HG02759 (cell line): ENCODE data around the gene KCNJ16.

Experiments
- ATAC-seq: cut with Tn5 transposase; IDR thresholded peaks from one replicate; pipeline ENCODE4 v1.9.1; 2021; ENCODE audit warnings: mild to moderate bottlenecking, moderate library complexity; ENCODE audit not compliant: unreplicated experiment

KCNJ16 gene

GRCh38 chr17:70067134-70067533 is 7.9 kb upstream of the KCNJ16 start:
- ATAC-seq, result no peak

DNA sequence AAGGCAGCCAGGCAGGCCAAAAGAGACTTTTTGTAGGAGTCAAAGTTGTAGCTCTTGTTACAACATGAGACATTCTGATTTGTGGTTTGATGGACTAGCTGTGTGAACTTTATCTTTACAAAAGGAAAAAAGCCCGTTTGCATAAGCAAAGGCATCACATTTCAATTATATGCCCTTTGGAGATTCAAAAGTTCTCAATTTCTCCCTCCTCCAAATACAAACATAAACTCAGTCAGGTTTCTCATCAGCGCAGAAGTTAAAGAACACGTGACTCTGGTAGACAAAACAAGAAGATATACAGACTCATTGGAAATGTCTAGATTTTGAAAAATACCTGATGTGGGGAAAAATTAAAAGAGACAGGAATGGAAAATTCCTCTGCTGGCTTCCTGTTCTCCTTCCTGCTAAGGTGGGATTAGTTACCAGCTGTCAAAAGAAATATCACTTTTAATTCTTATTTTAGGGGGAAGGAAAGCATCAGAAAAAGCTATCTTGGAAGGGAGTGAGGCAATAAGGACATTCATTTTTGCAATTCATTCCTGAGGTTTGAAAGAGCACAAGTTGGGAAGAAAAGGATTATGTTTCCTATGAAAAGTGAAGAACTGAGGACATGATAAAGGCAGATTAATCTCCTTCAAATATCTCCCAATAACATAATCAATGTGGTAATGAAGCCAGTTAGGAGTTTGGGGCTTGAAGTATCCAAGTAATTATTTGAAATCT is 4.6 kb upstream of the KCNJ16 start:
- no peak for ATAC-seq

DNA sequence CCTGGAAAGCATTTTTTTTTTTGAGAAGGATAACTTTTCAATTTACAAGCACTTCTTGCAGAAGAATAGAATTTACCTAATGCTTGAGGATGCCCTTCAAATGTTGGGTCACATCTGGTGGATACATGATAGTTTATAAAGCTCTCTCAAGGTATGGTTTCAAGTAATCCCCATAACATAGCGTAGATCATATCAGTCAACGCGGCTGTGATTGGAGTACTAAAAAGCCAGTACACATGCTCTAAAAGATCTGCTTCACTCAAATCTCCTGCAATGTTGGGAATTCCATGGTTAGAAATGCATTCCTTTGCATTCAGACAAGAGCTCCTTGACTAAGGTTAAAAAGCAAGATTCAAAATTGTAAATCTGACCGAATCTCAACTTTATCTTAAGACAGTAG is 3.9 kb upstream of the KCNJ16 start:
- no peak for ATAC-seq

GRCh38 chr17:70071620-70072019 is 3.4 kb upstream of the KCNJ16 start:
- no peak for ATAC-seq

- no peak for ATAC-seq
Measured at GRCh38 chr17:70072546-70073309, 2.3 kb upstream of the KCNJ16 start.

DNA sequence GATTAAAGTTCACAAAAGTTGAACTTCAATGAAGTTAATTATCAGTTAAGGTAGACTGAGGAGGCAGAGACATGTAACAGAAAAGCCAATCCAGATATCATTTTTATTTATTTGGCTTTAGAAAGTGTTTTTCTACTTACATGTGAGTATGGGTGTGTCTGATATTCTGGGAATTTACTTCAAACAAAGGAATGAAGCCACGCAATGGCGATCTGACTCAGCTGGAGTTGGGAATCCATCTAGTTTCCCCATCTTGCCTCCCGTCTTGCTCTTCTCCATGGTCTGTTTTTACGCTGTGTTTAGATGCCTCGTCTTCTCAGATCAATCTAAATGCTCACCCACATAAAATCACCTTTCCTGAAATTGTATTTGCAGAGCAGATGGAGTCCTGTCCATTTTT is 1.7 kb upstream of the KCNJ16 start:
- ATAC-seq, result no peak

DNA sequence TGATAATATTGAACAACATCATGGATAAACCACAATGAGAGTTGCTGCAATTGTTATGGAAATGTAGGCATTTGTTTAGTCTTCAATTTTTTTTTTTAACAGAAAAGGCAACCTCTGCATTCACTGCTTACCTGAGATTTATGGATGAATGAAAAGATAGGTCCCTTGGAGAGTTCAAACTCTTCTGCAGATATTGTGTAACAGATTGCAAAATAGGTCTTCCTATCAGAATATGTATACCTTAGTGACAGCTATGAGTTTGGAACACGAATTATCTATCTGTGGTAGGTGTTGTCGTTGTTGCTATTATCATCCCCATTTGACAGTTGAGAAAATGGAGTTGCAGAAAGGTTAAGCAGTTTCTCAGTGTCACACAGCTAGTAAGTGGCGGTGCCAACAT is 1.2 kb upstream of the KCNJ16 start:
- ATAC-seq, result no peak

DNA sequence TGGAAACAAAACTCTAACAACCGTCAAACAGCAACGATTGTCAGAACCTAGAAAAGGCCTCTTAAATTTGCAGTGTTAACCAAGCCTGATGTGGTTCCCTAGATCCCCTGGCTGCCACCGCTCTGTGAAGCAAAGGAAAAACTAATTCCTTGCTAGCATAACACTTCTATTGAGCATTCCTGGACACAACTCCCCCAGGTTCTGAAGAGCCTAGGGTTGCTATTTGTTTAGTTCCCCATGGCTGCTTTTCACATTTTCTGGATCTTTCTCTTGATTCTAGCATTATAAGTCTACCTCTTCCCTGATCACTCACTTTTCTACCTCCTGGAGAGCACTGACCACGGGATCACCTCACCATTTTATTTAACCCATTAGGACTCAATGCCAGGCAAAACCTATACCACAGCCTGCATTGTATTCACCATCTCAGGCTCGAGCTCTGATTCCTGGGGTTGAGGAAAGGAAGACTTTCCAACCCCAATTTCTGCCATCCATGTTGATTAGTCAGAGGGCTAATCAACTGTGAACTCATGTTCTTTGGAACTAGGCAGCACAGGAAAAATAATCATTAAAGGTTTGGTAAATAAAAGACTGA is 692 bp upstream of the KCNJ16 start:
- ATAC-seq, result no peak

DNA sequence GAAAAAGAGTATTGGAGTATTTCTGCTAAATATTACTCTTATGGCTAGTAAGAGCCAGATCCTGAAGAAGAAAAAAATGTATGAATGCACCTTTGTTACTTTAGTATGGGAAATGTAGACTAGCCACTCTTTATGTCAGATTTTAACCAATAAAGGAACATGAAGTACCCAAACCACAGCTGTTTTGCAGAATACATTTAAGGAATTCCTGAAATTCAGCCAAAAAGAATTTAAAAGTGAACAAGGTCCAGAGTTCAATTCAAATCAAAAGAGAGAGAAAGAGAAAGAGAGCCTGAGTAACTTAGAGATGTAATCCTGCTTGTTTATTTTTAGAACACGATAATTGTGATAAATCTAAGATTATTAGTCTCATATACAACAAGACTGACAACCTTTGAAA is 1.2 kb downstream of the KCNJ16 start:
- no peak for ATAC-seq

DNA sequence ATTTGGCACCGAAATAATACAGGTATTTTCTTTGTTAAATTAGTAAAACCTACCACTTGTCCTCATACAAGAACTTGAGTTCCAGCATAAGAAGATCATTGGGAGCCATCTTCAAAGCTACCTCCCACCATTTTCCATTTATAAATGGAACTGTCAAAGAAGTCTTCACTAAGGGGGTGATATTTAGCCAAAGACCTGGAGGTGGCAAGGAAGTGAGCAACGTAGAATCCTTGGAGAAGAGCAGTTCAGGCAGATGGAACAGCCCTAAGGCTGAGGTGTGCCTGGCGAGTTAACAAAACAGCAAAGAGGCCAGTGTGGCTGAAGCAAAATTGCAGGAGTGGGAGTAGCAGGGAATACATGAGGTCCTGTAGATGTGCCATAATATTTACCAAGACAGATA is 1.8 kb downstream of the KCNJ16 start:
- ATAC-seq, result no peak

- no peak for ATAC-seq
Measured at GRCh38 chr17:70078549-70078948, 3.5 kb downstream of the KCNJ16 start.

- no peak for ATAC-seq
Measured at GRCh38 chr17:70078994-70079531, 4.0 kb downstream of the KCNJ16 start.

DNA sequence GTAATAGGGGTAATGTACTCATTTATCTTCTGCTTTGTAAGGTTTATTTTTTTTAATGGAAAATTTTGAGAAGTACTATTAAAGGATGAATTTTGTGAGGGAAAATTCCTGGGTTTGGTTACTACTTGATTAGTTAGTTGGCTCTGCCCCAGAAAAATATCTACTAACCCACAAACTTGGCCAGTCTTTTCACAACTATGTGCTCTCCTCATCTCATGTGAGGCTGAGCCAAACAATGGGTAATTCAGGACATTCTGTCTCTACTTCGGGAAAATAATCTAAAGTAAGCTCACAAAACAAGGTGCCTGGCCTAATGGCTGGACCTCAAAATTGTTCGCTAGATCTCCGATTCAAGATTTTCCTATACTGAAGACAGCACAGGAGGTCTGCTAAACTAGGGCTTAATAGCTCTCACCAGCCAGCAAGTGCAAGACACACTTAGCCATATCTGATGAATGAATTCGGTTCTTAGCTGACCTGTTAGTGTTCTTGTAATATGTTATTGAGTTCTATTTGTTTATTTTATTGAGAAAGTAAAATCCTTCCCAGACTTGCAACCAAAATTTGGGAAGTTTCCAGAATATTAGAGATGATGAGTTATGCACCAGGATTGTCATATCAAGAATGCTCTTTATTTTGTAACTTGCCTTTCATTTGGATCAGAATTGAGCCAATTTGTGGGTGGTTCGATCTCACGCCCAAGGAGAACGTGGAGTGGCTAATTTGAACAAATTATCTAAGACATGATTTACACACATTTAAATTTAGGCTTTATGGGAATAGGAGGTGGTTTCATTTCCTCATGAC is 5.7 kb downstream of the KCNJ16 start:
- ATAC-seq, result no peak

- ATAC-seq, result no peak
Measured at GRCh38 chr17:70081885-70082284, 6.9 kb downstream of the KCNJ16 start.

DNA sequence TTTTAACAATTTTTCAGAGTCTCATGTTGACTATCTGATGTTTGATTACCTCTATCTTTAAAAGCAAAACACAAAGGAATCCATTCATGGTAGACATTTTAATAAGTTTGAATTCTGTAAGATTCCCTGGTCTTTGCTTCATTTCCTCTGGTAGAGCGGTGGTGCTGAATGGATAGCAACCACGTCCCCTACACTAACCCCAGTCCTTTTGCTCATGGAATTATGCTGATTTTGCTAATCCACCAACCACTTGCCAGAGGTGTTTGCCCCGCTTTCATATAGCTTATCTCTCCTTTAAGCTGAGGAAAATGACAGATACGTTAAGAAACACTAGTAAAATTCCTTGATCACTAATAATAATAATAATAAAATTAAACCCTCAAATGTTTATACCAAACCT is 9.5 kb downstream of the KCNJ16 start:
- no peak for ATAC-seq

GRCh38 chr17:70086516-70086915 is 11.5 kb downstream of the KCNJ16 start:
- ATAC-seq, result no peak

- ATAC-seq, result no peak
Measured at GRCh38 chr17:70089513-70090148, 14.6 kb downstream of the KCNJ16 start.

DNA sequence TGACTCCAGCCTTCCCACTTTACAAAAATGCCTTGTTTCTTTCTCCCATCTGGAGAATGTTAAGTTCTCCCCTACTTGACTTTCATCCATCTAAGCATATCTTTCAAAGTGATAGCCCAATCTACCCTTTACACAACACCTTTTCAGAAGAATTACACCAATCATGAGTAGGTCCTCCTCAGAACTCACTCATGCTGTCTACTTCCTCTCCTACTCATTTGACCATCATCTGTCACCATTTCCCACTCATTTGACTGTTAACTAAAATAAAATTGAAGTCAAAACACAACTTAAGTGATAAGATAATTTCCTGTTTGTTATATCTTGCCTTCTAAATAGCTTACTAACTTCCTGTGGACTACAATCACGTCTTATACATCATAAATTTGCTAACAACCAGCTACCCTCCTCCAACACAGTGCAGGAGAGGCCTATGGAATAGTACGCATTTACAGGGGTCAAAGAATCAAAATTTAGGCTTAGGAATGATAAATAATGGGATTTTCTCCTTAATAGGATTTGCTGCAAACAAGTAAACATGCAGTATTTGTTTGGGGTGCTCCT is 16.1 kb downstream of the KCNJ16 start:
- ATAC-seq, result no peak

DNA sequence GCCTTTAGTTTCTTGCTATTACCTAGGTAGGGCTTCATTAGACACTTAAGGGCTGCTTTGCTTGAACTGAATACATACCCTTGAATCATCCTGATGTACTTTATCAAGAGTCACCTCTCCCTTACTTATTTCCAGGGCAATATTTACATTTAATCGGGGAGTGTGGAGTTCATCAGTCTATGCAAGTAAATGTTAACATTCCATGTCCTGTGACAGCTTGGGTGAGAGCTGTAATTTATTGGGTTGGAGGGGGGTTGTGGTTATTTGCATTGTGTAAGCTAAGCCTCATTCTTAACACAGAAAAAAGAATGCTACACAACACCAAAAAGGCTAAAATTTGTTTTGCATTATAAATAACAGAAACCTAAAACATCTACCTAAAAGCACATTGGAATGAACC is 16.7 kb downstream of the KCNJ16 start:
- ATAC-seq, result no peak

DNA sequence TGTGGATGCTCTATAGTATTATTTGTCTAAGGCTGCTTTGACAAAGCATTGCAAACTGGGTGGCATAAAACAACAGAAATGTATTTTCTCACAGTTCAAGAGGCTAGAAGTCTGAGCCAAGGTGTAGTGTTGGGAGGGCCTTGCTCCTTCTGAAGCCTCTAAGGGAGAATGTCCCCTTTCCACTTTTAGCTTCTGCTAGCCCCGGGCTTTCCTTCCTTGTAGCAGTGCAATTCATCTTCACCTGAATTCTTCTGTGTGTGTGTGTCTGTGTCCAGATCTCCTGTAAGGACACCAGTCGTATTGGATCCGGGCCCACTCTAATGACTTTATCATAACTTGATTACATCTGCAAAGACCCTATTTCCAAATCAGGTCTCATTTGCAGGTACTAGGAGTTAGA is 18.1 kb downstream of the KCNJ16 start:
- no peak for ATAC-seq
